H1 (cell line): Measurements from ENCODE around the gene LAIR1. TPM values are rescaled to one million over a fixed set of nuclear protein-coding genes. Genes with fewer than 3 reads are reported as not detected.

ENCODE experiments used
- CTCF ChIA-PET: fragments of 300-600 bp; sonication (Branson Sonifier 250); formaldehyde crosslinking; loops from one replicate; lab custom pipeline; 2021; ENCODE audit not compliant: partially characterized antibody; lab: Charles Lee
- POLR2A ChIA-PET: fragments of 300-600 bp; sonication (Branson Sonifier 250); formaldehyde crosslinking; loops from one replicate; lab custom pipeline; 2021; ENCODE audit warnings: inconsistent platforms; ENCODE audit not compliant: partially characterized antibody; lab: Charles Lee
- DNase-seq, 2 experiments: peaks; one replicate each; pipeline versions ENCODE4 v3.0.0 to v3.0.0-alpha.2; 2010 to 2022; ENCODE audit warnings: low spot score in 2 of 2, low read depth in 1 of 2, mixed read lengths in 1 of 2
- FAIRE-seq: peaks from 2 replicates; lab custom pipeline; 2011; peaks lifted over from hg19 to GRCh38; lab: Jason Lieb, UNC
- H2AFZ ChIP-seq: 2 replicates; pipeline ENCODE4 v1.8.1; 2012; ENCODE audit warnings: low read length, inconsistent platforms
- H2AK5ac ChIP-seq: 2 replicates; pipeline ENCODE4 v1.6.1; 2013; ENCODE audit warnings: low read depth, low read length
- H2BK120ac ChIP-seq: replicated peaks from 2 replicates; pipeline ENCODE3; 2013; ENCODE audit warnings: low read depth, low read length, inconsistent platforms
- H2BK12ac ChIP-seq: 2 replicates; pipeline ENCODE4 v1.6.1; 2013; ENCODE audit warnings: low read depth, low read length
- H2BK15ac ChIP-seq: 2 replicates; pipeline ENCODE4 v1.6.1; 2013; ENCODE audit warnings: low read length
- H2BK20ac ChIP-seq: 2 replicates; pipeline ENCODE4 v1.6.1; 2013; ENCODE audit warnings: low read length
- H2BK5ac ChIP-seq: 2 replicates; pipeline ENCODE4 v1.6.1; 2013; ENCODE audit warnings: low read depth, low read length
- H3K14ac ChIP-seq: 2 replicates; pipeline ENCODE4 v1.6.1; 2013; ENCODE audit warnings: inconsistent platforms; ENCODE audit not compliant: insufficient read length
- H3K18ac ChIP-seq: 2 replicates; pipeline ENCODE4 v1.6.1; 2013; ENCODE audit warnings: low read length; ENCODE audit errors: extremely low read depth
- H3K23ac ChIP-seq: 2 replicates; pipeline ENCODE4 v1.6.1; 2013; ENCODE audit warnings: inconsistent platforms; ENCODE audit not compliant: insufficient read length
- H3K23me2 ChIP-seq: 2 replicates; pipeline ENCODE4 v1.6.1; 2013; ENCODE audit warnings: low read depth, low read length
- H3K27ac ChIP-seq: 2 replicates; pipeline ENCODE4 v1.6.1; 2011; ENCODE audit warnings: low read depth, low read length, inconsistent platforms
- H3K27me3 ChIP-seq, 4 experiments: replicated peaks in 1 of 4; 1 replicate in 1 of 4; 2 replicates in 3 of 4; pipeline versions ENCODE4 v1.6.1 to v1.8.1; 2011 to 2013; ENCODE audit warnings: low read length in 3 of 4, mild to moderate bottlenecking in 3 of 4, inconsistent platforms in 2 of 4, mixed read lengths in 2 of 4, moderate library complexity in 1 of 4; ENCODE audit not compliant: control insufficient read depth in 3 of 4, insufficient read depth in 3 of 4; ENCODE audit errors: extremely low read depth in 1 of 4
- H3K36me3 ChIP-seq, 4 experiments: 2 replicates each; pipeline versions ENCODE4 v1.6.1 to v1.8.1; 2011 to 2013; ENCODE audit warnings: mild to moderate bottlenecking in 4 of 4, low read length in 3 of 4, moderate library complexity in 2 of 4, control low read depth in 1 of 4, inconsistent platforms in 1 of 4; ENCODE audit not compliant: insufficient read depth in 4 of 4, control insufficient read depth in 2 of 4
- H3K4ac ChIP-seq: replicated peaks from 2 replicates; pipeline ENCODE3; 2013; ENCODE audit warnings: low read length, low read depth, mixed read lengths, inconsistent platforms; ENCODE audit not compliant: insufficient read length
- H3K4me1 ChIP-seq, 4 experiments: replicated peaks in 1 of 4; 1 replicate in 1 of 4; 2 replicates in 3 of 4; pipeline versions ENCODE4 v1.6.1 to v1.8.1; 2011 to 2013; ENCODE audit warnings: low read length in 3 of 4, inconsistent platforms in 2 of 4, mixed read lengths in 1 of 4; ENCODE audit not compliant: insufficient read depth in 4 of 4, control insufficient read depth in 3 of 4
- H3K4me2 ChIP-seq, 2 experiments: 2 replicates each; pipeline versions ENCODE4 v1.6.1 to v1.8.1; 2011 to 2013; ENCODE audit warnings: low read depth in 2 of 2, low read length in 2 of 2, control low read depth in 1 of 2, inconsistent platforms in 1 of 2, mild to moderate bottlenecking in 1 of 2; ENCODE audit not compliant: insufficient read depth in 1 of 2
- H3K4me3 ChIP-seq, 4 experiments: fragments of 200-600, 300-600 bp in 1 of 4; sonication (generic), shearing (Covaris generic), sonication (Bioruptor Twin) in 1 of 4; 2 replicates each; pipeline versions ENCODE4 v1.5.1 to v1.8.1; 2011 to 2016; ENCODE audit warnings: low read length in 4 of 4, low read depth in 3 of 4, control low read depth in 2 of 4, inconsistent platforms in 2 of 4, mild to moderate bottlenecking in 2 of 4, mixed read lengths in 1 of 4, moderate library complexity in 1 of 4; ENCODE audit not compliant: insufficient read depth in 2 of 4; ENCODE audit errors: extremely low read depth in 1 of 4
- H3K56ac ChIP-seq: replicated peaks from 2 replicates; pipeline ENCODE3; 2013; ENCODE audit warnings: low read depth, mild to moderate bottlenecking, mixed read lengths, low read length, inconsistent platforms; ENCODE audit not compliant: insufficient read length
- H3K79me1 ChIP-seq: 2 replicates; pipeline ENCODE4 v1.6.1; 2013; ENCODE audit warnings: low read depth, low read length, control low read depth
- H3K79me2 ChIP-seq, 2 experiments: 2 replicates each; pipeline versions ENCODE4 v1.6.1 to v1.8.1; 2012 to 2013; ENCODE audit warnings: low read length in 2 of 2, mild to moderate bottlenecking in 2 of 2, inconsistent platforms in 1 of 2; ENCODE audit not compliant: insufficient read depth in 2 of 2, control insufficient read depth in 1 of 2
- H3K9ac ChIP-seq, 4 experiments: replicated peaks in 1 of 4; 1 replicate in 1 of 4; 2 replicates in 3 of 4; pipeline versions ENCODE4 v1.6.1 to v1.8.1; 2011 to 2013; ENCODE audit warnings: low read depth in 3 of 4, low read length in 3 of 4, control low read depth in 2 of 4, mild to moderate bottlenecking in 2 of 4, moderate library complexity in 2 of 4, inconsistent platforms in 1 of 4; ENCODE audit errors: extremely low read depth in 1 of 4
- H3K9me3 ChIP-seq, 2 experiments: 2 replicates each; pipeline versions ENCODE4 v1.6.1 to v1.8.1; 2012 to 2013; ENCODE audit warnings: mild to moderate bottlenecking in 2 of 2, moderate library complexity in 2 of 2, control low read depth in 1 of 2, inconsistent platforms in 1 of 2, low read depth in 1 of 2, low read length in 1 of 2, mixed read lengths in 1 of 2; ENCODE audit not compliant: insufficient read depth in 2 of 2
- H4K20me1 ChIP-seq, 2 experiments: replicated peaks in 1 of 2; 2 replicates each; pipeline versions ENCODE3 to v1.8.1; 2011 to 2013; ENCODE audit warnings: inconsistent platforms in 2 of 2, low read length in 2 of 2, mild to moderate bottlenecking in 1 of 2; ENCODE audit not compliant: insufficient read depth in 2 of 2, control insufficient read depth in 1 of 2
- H4K5ac ChIP-seq: 2 replicates; pipeline ENCODE4 v1.6.1; 2013; ENCODE audit warnings: low read length, low read depth, mixed read lengths, inconsistent platforms; ENCODE audit not compliant: insufficient read length
- H4K8ac ChIP-seq: 2 replicates; pipeline ENCODE4 v1.8.0; 2013; ENCODE audit warnings: mild to moderate bottlenecking, moderate library complexity, low read length, inconsistent platforms; ENCODE audit not compliant: insufficient read depth; ENCODE audit errors: extremely low read depth
- H4K91ac ChIP-seq: replicated peaks from 2 replicates; pipeline ENCODE3; 2013; ENCODE audit warnings: low read length, mixed read lengths, inconsistent platforms; ENCODE audit not compliant: insufficient read length
- POU5F1 ChIP-seq: IDR thresholded peaks from 2 replicates; pipeline ENCODE4 v1.6.1; 2011; ENCODE audit warnings: low read depth, mild to moderate bottlenecking, low read length, moderate library complexity
- YY1 ChIP-seq: IDR thresholded peaks from 2 replicates; pipeline ENCODE4 v1.6.1; 2011; ENCODE audit warnings: low read depth, mild to moderate bottlenecking, low read length
- WGBS, 2 experiments: shearing (Covaris generic) in 1 of 2; methylation state at CpG; one replicate each; pipeline versions ENCODE4 v1.1.6 to v1.1.7; 2013 to 2015; ENCODE audit warnings: low lambda C conversion rate in 2 of 2, mixed read lengths in 2 of 2, inconsistent platforms in 1 of 2, low coverage in 1 of 2, missing lambda C conversion rate in 1 of 2; ENCODE audit not compliant: insufficient replicate concordance in 2 of 2, insufficient coverage in 1 of 2, insufficient read length in 1 of 2; ENCODE audit errors: extremely low coverage in 1 of 2, missing lambda C conversion rate in 1 of 2; 5-methylcytosine and 5-hydroxymethylcytosine counted together
- polyA plus RNA-seq, 7 experiments: library from polyadenylated mRNA; depleted of rRNA in 3 of 7; stranded (reverse) in 5 of 7; unstranded in 2 of 7; fragments of >200 nt in 5 of 7; fragments of 200-250 nt in 2 of 7; gene quantifications; 1 replicate in 5 of 7; 2 replicates in 1 of 7; 4 replicates in 1 of 7; pipeline versions ENCODE4 v1.2.1 to v1.2.3, GENCODE V29; 2011 to 2013; ENCODE audit warnings: missing spikeins in 2 of 7, mixed read lengths in 2 of 7
- total RNA-seq: library from RNA; stranded (reverse); fragmentation: NEBNext Ultra II Directional; extraction: Animal tissue kit (Norgen Biotek cat#: 25700); gene quantifications from 2 replicates; pipeline ENCODE4 v1.2.1, GENCODE V29; 2021
- TF ChIP-seq, protein P1 (sequence below), 3 experiments: IDR thresholded peaks; 1 replicate in 2 of 3; 2 replicates in 1 of 3; pipeline versions ENCODE4 v1.5.1 to v1.6.1; 2011; ENCODE audit warnings: low read length in 3 of 3, mild to moderate bottlenecking in 3 of 3, inconsistent platforms in 2 of 3, low read depth in 1 of 3, moderate library complexity in 1 of 3; ENCODE audit not compliant: insufficient read depth in 1 of 3; ENCODE audit errors: control extremely low read depth in 1 of 3

The LAIR1 gene
- total and polyA plus RNA-seq, 2 of the 8 experiments (the other 6 are each of a cell fraction or from before 2014, with no cell fraction given), result 0.18 TPM; not detected in 1

DNA sequence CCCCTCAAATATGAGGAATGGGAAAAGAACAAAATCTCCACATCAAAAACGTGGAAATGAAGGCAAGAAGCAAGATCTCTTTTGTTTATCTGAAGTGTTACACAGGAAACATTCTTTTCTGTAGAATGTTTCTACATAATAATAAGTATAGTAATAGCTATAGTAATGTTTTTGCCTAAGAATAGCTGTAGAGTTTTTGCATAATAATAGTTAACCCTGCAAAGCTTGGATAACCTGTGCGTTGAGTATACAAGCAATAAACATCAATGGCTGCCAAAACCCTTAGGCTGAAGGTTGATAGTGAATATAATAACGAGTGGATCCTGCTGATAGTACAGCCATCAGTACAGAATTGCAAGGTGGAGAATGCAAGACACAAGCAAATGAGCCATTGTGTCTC is 40.7 kb downstream of the LAIR1 start:
- Histone ChIP-seq H3K56ac (no peak overlapping the region), H3K23ac (no peak overlapping the region), H4K20me1 (no peaks in the 10 kb centered on the region), H3K14ac (no peak overlapping the region), H3K79me2 (no peaks in the 10 kb centered on the region), H3K36me3 (no peaks in the 10 kb centered on the region), H3K9ac (no peak overlapping the region), H2BK15ac (peak overlapping the region; percentile 81; the same call in 1 of the 2 replicates), H3K27ac (no peak overlapping the region), H2BK120ac (peak overlapping the region; percentile 64), H3K9me3 (peaks cover 7 to 15% of the 10 kb centered on the region in 2 experiments; a peak in 2 of 4 replicates), H3K4me2 (peak overlapping the region; percentile 55 to 80), H4K91ac (no peak overlapping the region), H4K8ac (no peak overlapping the region), H3K4me3 (peak overlapping the region in 1 of 4 experiments; percentile 33; a peak in 2 of 8 replicates), H3K18ac (peak overlapping the region; percentile 48; the same call in 1 of the 2 replicates), H3K4ac (peak overlapping the region; percentile 67), H2BK12ac (peak overlapping the region; percentile 92; the same call in 1 of the 2 replicates), H3K23me2 (peaks cover 2% of the 10 kb centered on the region), H3K4me1 (peaks cover 0 to 7% (median 5%) of the 10 kb centered on the region in 4 experiments; a peak in 6 of 7 replicates), H2BK5ac (peak overlapping the region; percentile 41; the same call in 1 of the 2 replicates), H2AFZ (no peak overlapping the region), H3K27me3 (no peaks in the 10 kb centered on the region), H2AK5ac (no peak overlapping the region), H3K79me1 (no peaks in the 10 kb centered on the region), H4K5ac (no peak overlapping the region), H2BK20ac (peak overlapping the region; percentile 95; the same call in 1 of the 2 replicates)
- TF ChIP-seq YY1 (peak; percentile 13; the same call in 1 of the 2 replicates), POU5F1 (peak; percentile 78)
- TF ChIP-seq, protein P1, sequence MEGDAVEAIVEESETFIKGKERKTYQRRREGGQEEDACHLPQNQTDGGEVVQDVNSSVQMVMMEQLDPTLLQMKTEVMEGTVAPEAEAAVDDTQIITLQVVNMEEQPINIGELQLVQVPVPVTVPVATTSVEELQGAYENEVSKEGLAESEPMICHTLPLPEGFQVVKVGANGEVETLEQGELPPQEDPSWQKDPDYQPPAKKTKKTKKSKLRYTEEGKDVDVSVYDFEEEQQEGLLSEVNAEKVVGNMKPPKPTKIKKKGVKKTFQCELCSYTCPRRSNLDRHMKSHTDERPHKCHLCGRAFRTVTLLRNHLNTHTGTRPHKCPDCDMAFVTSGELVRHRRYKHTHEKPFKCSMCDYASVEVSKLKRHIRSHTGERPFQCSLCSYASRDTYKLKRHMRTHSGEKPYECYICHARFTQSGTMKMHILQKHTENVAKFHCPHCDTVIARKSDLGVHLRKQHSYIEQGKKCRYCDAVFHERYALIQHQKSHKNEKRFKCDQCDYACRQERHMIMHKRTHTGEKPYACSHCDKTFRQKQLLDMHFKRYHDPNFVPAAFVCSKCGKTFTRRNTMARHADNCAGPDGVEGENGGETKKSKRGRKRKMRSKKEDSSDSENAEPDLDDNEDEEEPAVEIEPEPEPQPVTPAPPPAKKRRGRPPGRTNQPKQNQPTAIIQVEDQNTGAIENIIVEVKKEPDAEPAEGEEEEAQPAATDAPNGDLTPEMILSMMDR (IDR thresholded peaks at IDR 0.05; ENCODE audit: control extremely low read depth in 1 of 3, insufficient read depth in 1 of 3, low read depth in 1 of 3, low read length in 3 of 3), result no peak
- CTCF ChIA-PET, result interaction anchor here (0.7 to 5.3 kb wide), 18 partner anchors 8 to 158 kb away, joined by 3 to 56 read pairs (median 5); no protein-coding TSS in a partner anchor
- FAIRE-seq (no peak), DNase-seq (no peak)
- WGBS, 2 experiments, result 4% methylated on average over 3 of the region's 3 CpGs; no CpG with 5 or more reads in 1 of the 2 experiments
- POLR2A ChIA-PET, result interaction anchor here (1.1 to 1.2 kb wide), 2 partner anchors 96 to 119 kb away, joined by 3 read pairs; no protein-coding TSS in a partner anchor
